HCT116 (cell line): ENCODE data around the gene FRAS1.

ENCODE experiments used
- CEBPB ChIP-seq: IDR thresholded peaks from 2 replicates; pipeline ENCODE4 v1.6.1; 2012; ENCODE audit warnings: low read depth
- ZNF274 ChIP-seq: fragments of 200-500 bp; sonication (Bioruptor generic); IDR thresholded peaks from 2 replicates; pipeline ENCODE4 v1.6.1; 2014; ENCODE audit warnings: mild to moderate bottlenecking, low read depth, low read length, inconsistent platforms
- TF ChIP-seq, protein P1 (sequence below), 3 experiments: fragments of 200-600 bp in 1 of 3; sonication (generic) in 1 of 3; IDR thresholded peaks in 2 of 3; conservative IDR thresholded peaks in 1 of 3; 2 replicates each; pipeline ENCODE4 v1.5.1; 2012 to 2017; ENCODE audit warnings: low read depth in 2 of 3, low read length in 2 of 3, antibody characterized with exemption in 1 of 3, borderline replicate concordance in 1 of 3, control low read depth in 1 of 3, mild to moderate bottlenecking in 1 of 3, mixed read lengths in 1 of 3, mixed run types in 1 of 3, moderate library complexity in 1 of 3; ENCODE audit not compliant: insufficient read depth in 1 of 3
- TF ChIP-seq, protein P2 (sequence below): IDR thresholded peaks from 2 replicates; pipeline ENCODE4 v1.6.1; 2012; ENCODE audit warnings: low read depth

- TF ChIP-seq, protein P1, sequence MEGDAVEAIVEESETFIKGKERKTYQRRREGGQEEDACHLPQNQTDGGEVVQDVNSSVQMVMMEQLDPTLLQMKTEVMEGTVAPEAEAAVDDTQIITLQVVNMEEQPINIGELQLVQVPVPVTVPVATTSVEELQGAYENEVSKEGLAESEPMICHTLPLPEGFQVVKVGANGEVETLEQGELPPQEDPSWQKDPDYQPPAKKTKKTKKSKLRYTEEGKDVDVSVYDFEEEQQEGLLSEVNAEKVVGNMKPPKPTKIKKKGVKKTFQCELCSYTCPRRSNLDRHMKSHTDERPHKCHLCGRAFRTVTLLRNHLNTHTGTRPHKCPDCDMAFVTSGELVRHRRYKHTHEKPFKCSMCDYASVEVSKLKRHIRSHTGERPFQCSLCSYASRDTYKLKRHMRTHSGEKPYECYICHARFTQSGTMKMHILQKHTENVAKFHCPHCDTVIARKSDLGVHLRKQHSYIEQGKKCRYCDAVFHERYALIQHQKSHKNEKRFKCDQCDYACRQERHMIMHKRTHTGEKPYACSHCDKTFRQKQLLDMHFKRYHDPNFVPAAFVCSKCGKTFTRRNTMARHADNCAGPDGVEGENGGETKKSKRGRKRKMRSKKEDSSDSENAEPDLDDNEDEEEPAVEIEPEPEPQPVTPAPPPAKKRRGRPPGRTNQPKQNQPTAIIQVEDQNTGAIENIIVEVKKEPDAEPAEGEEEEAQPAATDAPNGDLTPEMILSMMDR (IDR thresholded peaks at IDR 0.05 in 2 of 3, conservative IDR thresholded peaks at IDR 0.05 in 1 of 3; ENCODE audit: borderline replicate concordance in 1 of 3, insufficient read depth in 1 of 3, low read depth in 2 of 3, low read length in 2 of 3), result no peak
- TF ChIP-seq, protein P2, sequence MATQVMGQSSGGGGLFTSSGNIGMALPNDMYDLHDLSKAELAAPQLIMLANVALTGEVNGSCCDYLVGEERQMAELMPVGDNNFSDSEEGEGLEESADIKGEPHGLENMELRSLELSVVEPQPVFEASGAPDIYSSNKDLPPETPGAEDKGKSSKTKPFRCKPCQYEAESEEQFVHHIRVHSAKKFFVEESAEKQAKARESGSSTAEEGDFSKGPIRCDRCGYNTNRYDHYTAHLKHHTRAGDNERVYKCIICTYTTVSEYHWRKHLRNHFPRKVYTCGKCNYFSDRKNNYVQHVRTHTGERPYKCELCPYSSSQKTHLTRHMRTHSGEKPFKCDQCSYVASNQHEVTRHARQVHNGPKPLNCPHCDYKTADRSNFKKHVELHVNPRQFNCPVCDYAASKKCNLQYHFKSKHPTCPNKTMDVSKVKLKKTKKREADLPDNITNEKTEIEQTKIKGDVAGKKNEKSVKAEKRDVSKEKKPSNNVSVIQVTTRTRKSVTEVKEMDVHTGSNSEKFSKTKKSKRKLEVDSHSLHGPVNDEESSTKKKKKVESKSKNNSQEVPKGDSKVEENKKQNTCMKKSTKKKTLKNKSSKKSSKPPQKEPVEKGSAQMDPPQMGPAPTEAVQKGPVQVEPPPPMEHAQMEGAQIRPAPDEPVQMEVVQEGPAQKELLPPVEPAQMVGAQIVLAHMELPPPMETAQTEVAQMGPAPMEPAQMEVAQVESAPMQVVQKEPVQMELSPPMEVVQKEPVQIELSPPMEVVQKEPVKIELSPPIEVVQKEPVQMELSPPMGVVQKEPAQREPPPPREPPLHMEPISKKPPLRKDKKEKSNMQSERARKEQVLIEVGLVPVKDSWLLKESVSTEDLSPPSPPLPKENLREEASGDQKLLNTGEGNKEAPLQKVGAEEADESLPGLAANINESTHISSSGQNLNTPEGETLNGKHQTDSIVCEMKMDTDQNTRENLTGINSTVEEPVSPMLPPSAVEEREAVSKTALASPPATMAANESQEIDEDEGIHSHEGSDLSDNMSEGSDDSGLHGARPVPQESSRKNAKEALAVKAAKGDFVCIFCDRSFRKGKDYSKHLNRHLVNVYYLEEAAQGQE, result no peak
- TF ChIP-seq ZNF274, result no peak
- no peak for TF ChIP-seq CEBPB
Observed at GRCh38 chr4:78032929-78033328, 24.2 kb upstream of the FRAS1 start.
